Keratinocyte (primary cell): ENCODE data around the gene TMEM127.

Source experiments
- CTCF ChIP-seq, 3 experiments: IDR thresholded peaks in 1 of 3; conservative IDR thresholded peaks in 1 of 3; optimal IDR thresholded peaks in 1 of 3; 2 replicates in 2 of 3; 3 replicates in 1 of 3; pipeline versions ENCODE3 to v1.5.1; 2011; ENCODE audit warnings: low read length in 3 of 3, mild to moderate bottlenecking in 3 of 3, moderate library complexity in 2 of 3, control low read depth in 1 of 3, inconsistent platforms in 1 of 3; ENCODE audit not compliant: insufficient read depth in 2 of 3; ENCODE audit errors: extremely low read depth in 1 of 3
- EZH2 ChIP-seq: IDR thresholded peaks from one replicate; pipeline ENCODE4 v1.6.1; 2012; ENCODE audit warnings: inconsistent platforms, mild to moderate bottlenecking, low read length, moderate library complexity

GRCh38 chr2:96241227-96241626, 24.6 kb downstream of the TMEM127 start:
- TF ChIP-seq CTCF (optimal IDR thresholded peaks at IDR 0.05 in 1 of 3, IDR thresholded peaks at IDR 0.05 in 1 of 3, conservative IDR thresholded peaks at IDR 0.05 in 1 of 3; ENCODE audit: extremely low read depth in 1 of 3, insufficient read depth in 2 of 3, low read length in 3 of 3) (no peak), EZH2 (no peak)
